H1 (cell line): ENCODE measurements around the gene DBP. TPM values are rescaled to one million over a fixed set of nuclear protein-coding genes. Genes with fewer than 3 reads are reported as not detected.

Experiments
- polyA plus RNA-seq, 7 experiments: library from polyadenylated mRNA; depleted of rRNA in 3 of 7; stranded (reverse) in 5 of 7; unstranded in 2 of 7; fragments of >200 nt in 5 of 7; fragments of 200-250 nt in 2 of 7; gene quantifications; 1 replicate in 5 of 7; 2 replicates in 1 of 7; 4 replicates in 1 of 7; pipeline versions ENCODE4 v1.2.1 to v1.2.3, GENCODE V29; 2011 to 2013; ENCODE audit warnings: missing spikeins in 2 of 7, mixed read lengths in 2 of 7
- total RNA-seq: library from RNA; stranded (reverse); fragmentation: NEBNext Ultra II Directional; extraction: Animal tissue kit (Norgen Biotek cat#: 25700); gene quantifications from 2 replicates; pipeline ENCODE4 v1.2.1, GENCODE V29; 2021
- TF ChIP-seq, protein P1 (sequence below): fragments of 300-600 bp; sonication (generic); IDR thresholded peaks from 2 replicates; pipeline ENCODE4 v1.7.1; 2012; ENCODE audit warnings: low read length, moderate library complexity, mild to moderate bottlenecking, inconsistent platforms; ENCODE audit not compliant: insufficient replicate concordance
- TF ChIP-seq, protein P2 (sequence below), 3 experiments: IDR thresholded peaks; 1 replicate in 2 of 3; 2 replicates in 1 of 3; pipeline versions ENCODE4 v1.5.1 to v1.6.1; 2011; ENCODE audit warnings: low read length in 3 of 3, mild to moderate bottlenecking in 3 of 3, inconsistent platforms in 2 of 3, low read depth in 1 of 3, moderate library complexity in 1 of 3; ENCODE audit not compliant: insufficient read depth in 1 of 3; ENCODE audit errors: control extremely low read depth in 1 of 3

DBP gene
- total and polyA plus RNA-seq, 2 of the 8 experiments (the other 6 are each of a cell fraction or from before 2014, with no cell fraction given), result 7.5 to 8.3 TPM

DNA sequence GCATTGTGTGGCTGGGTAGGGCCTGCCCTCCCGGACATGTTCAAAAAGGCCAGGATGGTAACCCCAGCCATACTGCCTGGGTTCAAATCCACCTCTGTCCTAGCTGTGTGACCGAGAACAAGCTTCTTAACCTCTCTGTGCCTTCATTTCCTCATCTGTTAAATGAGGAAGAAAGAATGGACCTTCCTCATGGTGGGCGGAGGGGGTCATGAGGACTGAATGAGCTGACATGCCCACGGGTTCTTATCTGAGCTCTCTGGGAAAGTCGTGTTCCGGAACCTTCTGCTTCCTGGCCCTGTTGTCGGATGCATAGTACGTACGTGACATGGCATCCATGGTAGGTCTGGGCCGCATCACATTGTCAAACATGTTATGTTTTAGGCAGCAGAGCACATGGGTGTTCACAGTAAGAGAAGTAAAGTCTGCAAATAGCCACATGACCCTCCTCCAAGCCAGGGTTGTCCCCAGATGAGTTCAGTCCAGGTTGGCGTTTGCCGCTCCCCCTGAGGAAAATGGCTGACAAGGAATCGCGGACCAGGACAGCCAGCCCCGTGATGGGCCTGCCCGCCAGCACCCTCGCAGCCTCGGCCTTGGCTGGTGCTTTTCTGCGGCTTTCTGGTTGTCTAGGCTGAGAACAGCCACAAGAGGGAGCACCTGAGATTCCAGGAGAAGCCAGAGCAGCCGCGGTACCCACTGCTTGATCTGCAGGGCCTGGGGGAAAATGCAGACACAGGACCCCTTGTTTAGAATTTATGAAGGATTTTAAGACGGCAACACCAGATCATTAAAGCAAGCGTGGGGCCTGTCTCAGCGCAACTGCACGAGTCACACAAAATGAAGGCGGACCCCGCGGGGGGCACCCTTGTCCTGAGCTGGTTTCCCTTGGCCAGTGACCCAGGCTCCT is 38.0 kb upstream of the DBP start (continued):
- TF ChIP-seq, protein P1, sequence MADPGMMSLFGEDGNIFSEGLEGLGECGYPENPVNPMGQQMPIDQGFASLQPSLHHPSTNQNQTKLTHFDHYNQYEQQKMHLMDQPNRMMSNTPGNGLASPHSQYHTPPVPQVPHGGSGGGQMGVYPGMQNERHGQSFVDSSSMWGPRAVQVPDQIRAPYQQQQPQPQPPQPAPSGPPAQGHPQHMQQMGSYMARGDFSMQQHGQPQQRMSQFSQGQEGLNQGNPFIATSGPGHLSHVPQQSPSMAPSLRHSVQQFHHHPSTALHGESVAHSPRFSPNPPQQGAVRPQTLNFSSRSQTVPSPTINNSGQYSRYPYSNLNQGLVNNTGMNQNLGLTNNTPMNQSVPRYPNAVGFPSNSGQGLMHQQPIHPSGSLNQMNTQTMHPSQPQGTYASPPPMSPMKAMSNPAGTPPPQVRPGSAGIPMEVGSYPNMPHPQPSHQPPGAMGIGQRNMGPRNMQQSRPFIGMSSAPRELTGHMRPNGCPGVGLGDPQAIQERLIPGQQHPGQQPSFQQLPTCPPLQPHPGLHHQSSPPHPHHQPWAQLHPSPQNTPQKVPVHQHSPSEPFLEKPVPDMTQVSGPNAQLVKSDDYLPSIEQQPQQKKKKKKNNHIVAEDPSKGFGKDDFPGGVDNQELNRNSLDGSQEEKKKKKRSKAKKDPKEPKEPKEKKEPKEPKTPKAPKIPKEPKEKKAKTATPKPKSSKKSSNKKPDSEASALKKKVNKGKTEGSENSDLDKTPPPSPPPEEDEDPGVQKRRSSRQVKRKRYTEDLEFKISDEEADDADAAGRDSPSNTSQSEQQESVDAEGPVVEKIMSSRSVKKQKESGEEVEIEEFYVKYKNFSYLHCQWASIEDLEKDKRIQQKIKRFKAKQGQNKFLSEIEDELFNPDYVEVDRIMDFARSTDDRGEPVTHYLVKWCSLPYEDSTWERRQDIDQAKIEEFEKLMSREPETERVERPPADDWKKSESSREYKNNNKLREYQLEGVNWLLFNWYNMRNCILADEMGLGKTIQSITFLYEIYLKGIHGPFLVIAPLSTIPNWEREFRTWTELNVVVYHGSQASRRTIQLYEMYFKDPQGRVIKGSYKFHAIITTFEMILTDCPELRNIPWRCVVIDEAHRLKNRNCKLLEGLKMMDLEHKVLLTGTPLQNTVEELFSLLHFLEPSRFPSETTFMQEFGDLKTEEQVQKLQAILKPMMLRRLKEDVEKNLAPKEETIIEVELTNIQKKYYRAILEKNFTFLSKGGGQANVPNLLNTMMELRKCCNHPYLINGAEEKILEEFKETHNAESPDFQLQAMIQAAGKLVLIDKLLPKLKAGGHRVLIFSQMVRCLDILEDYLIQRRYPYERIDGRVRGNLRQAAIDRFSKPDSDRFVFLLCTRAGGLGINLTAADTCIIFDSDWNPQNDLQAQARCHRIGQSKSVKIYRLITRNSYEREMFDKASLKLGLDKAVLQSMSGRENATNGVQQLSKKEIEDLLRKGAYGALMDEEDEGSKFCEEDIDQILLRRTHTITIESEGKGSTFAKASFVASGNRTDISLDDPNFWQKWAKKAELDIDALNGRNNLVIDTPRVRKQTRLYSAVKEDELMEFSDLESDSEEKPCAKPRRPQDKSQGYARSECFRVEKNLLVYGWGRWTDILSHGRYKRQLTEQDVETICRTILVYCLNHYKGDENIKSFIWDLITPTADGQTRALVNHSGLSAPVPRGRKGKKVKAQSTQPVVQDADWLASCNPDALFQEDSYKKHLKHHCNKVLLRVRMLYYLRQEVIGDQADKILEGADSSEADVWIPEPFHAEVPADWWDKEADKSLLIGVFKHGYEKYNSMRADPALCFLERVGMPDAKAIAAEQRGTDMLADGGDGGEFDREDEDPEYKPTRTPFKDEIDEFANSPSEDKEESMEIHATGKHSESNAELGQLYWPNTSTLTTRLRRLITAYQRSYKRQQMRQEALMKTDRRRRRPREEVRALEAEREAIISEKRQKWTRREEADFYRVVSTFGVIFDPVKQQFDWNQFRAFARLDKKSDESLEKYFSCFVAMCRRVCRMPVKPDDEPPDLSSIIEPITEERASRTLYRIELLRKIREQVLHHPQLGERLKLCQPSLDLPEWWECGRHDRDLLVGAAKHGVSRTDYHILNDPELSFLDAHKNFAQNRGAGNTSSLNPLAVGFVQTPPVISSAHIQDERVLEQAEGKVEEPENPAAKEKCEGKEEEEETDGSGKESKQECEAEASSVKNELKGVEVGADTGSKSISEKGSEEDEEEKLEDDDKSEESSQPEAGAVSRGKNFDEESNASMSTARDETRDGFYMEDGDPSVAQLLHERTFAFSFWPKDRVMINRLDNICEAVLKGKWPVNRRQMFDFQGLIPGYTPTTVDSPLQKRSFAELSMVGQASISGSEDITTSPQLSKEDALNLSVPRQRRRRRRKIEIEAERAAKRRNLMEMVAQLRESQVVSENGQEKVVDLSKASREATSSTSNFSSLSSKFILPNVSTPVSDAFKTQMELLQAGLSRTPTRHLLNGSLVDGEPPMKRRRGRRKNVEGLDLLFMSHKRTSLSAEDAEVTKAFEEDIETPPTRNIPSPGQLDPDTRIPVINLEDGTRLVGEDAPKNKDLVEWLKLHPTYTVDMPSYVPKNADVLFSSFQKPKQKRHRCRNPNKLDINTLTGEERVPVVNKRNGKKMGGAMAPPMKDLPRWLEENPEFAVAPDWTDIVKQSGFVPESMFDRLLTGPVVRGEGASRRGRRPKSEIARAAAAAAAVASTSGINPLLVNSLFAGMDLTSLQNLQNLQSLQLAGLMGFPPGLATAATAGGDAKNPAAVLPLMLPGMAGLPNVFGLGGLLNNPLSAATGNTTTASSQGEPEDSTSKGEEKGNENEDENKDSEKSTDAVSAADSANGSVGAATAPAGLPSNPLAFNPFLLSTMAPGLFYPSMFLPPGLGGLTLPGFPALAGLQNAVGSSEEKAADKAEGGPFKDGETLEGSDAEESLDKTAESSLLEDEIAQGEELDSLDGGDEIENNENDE, result no peak
- TF ChIP-seq, protein P2, sequence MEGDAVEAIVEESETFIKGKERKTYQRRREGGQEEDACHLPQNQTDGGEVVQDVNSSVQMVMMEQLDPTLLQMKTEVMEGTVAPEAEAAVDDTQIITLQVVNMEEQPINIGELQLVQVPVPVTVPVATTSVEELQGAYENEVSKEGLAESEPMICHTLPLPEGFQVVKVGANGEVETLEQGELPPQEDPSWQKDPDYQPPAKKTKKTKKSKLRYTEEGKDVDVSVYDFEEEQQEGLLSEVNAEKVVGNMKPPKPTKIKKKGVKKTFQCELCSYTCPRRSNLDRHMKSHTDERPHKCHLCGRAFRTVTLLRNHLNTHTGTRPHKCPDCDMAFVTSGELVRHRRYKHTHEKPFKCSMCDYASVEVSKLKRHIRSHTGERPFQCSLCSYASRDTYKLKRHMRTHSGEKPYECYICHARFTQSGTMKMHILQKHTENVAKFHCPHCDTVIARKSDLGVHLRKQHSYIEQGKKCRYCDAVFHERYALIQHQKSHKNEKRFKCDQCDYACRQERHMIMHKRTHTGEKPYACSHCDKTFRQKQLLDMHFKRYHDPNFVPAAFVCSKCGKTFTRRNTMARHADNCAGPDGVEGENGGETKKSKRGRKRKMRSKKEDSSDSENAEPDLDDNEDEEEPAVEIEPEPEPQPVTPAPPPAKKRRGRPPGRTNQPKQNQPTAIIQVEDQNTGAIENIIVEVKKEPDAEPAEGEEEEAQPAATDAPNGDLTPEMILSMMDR (IDR thresholded peaks at IDR 0.05; ENCODE audit: control extremely low read depth in 1 of 3, insufficient read depth in 1 of 3, low read depth in 1 of 3, low read length in 3 of 3), result peak; percentile 68 to 95 (median 84)
